Cortex of kidney (tissue), 1 donor: Measurements from ENCODE around the gene BCL3.
"Not testable (repeated sequence)": the region's sequence is repeated elsewhere in the genome, so short reads cannot be mapped to it uniquely, and the experiment has no call there.

Experiments used
- DNase-seq: peaks from one replicate; lab custom pipeline; 2025; lab: John Stamatoyannopoulos, UW

Gene BCL3

DNA sequence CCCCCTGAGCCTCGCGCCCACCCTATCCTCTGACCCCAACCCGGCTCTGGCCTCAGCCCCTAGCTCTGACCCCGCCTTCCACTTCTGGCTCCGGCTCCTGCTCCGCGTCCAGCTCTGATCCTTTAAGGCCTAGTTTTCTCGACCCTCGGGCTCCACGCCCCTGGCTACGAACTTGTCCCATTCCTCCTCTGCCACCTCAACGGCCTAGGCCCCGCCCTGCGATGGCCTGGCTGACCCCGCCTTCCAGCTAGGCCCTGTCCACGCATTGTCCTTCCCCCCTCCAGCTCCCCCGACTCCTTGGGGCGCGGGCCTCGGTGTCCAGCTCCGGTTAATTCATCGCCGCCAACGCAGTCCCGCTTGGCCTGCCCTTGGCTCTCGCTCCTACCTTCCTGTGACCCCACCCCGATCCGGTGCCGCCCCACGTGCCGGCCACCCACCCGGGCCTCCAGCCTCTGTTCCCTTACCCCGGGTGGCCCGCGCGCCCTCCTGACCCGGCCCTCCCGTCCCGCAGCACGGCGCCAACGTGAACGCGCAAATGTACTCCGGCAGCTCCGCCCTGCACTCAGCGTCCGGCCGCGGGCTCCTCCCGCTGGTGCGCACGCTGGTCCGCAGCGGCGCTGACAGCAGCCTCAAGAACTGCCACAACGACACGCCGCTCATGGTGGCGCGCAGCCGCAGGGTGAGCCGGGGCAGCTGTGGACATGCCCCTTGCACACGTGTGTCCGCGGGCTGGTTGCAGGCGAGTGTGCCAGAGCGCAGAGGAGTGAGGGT is 9.4 kb downstream of the BCL3 start:
- DNase-seq: no peak

DNA sequence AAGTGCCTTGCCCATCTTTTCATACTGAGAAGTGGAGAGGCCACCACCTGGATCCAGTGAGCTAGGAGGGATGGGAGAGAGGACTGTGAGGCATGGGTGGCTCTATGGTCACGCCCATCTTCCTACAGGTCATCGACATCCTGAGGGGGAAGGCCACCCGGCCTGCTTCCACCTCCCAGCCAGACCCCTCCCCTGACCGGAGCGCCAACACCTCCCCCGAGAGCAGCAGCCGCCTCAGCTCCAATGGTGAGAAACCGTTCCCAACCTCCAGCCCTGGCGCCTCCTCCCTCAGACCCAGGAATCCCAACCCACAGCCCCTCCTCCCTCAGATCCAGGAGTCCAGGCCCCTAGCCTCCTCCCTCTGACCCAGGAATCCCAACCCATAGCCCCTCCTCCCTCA is 10.1 kb downstream of the BCL3 start:
- DNase-seq: no peak

DNA sequence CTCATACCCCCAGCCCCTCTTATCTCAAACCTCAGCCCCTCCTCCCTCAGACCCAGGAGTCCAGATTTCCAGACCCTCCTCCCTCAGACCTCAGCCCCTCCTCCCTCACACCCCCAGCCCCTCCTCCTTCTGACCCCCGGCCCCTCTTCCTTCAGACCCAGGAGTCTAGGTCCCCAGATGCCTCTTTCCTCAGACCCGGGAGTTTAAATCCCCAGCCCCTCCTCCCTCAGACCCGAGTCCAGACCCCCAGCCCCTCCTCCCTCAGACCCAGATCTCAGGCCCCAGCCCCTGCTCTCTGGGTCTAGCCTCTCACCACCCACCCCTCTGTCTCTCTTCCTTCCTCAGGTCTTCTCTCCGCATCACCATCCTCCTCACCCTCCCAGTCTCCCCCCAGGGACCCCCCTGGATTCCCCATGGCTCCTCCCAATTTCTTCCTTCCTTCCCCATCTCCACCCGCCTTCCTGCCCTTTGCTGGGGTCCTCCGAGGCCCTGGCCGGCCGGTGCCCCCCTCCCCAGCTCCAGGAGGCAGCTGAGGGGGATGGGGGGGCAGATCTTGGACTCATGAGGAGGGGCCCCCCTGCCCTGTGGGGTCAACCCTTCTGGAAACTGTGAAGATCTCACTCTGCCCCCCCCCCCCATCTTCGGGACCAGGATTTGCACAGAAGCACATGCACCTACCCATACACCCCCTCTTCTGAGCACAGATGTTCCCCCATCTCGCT is 10.7 kb downstream of the BCL3 start:
- DNase-seq: no peak

DNA sequence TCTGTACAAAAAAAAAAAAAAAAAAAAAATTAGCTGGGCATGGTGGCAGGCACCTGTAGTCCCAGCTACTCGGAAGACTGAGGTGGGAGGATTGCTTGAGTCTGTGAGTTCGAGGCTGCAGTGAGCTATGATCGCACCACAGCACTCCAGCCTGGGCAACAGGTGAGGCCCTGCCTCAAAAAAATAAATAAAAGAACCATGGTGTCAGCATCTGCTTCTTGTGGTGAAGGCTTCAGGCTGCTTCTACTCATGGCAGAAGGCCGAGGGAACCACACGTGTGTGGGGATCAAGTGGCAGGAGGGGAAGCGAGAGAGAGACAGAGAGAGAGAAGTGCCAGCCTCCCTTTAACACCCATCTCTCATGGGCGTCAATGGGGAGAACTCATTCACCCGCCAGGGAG is 13.5 kb downstream of the BCL3 start:
- DNase-seq: no peak

DNA sequence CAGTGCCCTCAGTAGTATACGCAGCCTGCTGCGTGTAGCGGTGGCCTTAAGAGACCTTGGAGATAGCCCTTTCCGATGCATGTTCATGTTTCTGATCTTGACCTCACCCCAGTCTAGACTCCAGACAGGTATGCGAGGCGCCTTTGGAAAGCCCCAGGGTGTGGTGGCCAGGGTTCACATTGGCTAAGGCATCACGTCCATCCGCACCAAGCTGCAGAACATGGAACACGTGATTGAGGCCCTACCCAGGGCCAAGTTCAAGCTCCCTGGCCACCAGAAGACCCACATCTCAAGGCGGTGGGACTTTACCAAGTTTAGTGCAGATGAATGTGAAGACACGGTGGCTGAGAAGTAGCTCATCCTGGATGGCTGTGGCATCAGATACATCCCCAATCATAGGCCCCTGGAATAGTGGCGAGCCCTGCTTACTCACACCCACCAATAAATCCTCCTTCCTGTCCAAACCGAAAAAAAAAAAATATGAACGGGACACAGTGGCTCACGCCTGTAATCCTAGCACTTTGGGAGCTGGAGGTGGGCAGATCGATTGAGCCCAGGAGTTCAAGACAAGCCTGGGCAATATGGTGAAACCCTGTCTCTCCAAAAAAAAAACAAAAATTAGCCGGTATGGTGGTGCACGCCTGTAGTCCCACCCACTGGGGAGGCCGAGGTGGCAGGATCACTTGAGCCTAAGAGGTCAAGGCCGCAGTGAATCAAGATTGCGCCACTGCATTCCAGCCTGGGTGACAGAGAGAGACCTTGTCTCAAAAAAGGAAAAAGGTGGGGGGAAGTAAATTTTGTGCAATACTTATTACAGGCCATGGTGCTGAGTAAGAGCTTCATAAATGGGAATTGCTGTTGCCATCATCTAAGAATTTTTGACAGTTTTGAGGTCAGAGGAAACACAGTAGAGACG is 16.8 kb downstream of the BCL3 start:
- no peak for DNase-seq

DNA sequence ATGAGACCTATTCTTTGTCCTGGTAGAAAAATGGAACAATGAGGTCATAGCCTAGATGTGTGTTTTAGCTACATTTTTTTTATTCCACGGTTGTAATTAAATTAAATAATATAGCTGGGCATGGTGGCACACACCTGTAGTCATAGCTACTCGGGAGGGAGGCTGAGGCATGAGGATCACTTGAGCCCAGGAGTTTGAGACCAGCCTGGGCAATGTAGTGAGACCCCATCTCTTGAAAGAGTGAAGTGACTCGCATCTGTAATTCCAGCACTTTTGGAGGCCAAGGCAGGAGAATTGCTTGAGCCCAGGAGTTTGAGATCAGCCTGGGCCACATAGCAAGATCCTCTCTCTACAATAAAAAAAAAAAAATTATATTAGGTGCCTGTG is 17.4 kb downstream of the BCL3 start:
- no peak for DNase-seq

DNA sequence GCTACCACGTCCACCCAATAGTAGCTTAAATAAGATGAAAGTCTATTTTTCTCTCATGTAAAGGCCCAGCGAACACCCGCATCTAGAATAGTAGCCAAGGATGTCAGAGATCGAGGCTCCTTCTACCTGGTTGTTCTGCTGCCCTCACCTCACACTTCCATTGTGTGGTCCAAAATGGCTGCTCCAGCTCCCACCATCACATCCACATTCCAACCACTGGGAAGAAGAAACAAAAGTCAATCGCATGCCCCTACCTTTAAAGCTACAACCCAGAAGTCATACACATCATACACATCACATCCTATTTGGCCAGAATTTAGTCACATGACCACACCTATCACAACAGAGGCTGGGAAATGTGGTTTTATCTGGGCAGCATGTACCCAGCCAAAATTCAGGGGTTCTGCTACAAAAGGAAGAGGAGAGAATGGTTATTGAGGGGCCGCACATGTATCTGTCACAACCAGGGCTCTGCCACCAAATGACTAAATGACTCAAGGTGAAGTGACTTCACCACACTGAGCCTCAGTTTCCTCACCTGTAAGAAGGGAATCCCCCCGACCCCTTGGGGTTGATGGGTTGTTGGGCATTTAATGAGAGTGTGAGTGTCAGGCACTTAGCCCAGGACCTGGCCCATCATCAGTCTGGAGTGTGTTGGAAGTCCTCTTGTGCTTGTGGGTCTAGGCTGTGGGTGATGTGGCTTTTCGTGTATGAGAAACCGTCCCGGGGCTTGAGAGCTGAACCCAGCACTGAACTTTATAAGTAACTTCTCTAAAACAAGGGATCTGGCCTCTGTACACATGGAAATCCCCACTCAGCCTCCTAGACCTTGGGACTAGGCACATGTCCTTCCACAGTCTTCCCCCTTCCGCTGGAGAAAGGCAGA is 19.0 kb downstream of the BCL3 start:
- DNase-seq: no peak

DNA sequence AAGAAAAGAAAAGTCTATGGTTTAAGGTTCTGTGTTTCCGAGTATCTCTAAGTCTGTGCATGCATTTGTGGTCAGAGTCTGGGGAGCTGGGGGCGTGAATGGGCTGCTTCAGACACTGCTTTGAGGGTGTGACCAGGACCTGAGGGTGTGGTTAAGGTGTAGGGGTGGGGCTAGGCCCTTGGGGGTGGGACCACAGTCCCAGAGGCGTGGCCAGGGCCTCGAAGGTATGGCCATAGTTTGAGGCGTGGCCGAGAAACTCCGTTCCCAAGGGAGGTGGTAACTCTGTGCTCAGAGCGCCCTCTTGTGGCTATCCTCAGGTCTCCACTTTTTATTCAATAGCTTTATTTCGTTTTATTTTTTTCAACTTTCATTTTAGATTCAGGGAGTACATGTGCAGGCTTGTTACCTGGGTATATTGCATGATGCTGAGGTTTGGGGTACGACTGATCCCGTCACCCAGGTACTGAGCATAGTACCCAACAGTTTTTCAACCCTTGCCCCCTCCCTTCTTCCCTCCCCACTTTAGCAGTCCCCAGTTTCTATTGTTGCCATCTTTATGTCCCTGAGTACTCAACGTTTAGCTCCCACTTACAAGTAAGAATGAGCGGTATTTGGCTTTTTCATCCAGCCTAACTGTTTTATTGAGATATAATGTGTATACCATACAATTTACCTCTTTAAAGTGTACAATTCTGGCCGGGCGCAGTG is 22.2 kb downstream of the BCL3 start:
- no peak for DNase-seq

DNA sequence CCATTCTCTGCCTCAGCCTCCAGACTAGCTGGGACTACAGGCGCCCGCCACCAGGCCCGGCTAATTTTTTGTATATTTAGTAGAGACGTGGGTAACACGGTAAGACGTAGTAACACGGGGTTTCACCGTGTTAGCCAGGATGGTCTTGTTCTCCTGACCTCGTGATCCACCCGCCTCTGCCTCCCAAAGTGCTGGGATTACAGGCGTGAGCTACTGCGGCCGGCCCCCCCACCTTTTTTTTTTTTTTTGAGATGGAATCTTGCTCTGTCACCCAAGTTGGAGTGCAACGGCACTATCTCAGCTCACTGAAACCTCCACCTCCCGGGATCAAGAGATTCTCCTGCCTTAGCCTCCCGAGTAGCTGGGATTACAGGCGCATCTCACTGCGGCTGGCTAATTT is 23.6 kb downstream of the BCL3 start:
- not testable (repeated sequence) for DNase-seq

DNA sequence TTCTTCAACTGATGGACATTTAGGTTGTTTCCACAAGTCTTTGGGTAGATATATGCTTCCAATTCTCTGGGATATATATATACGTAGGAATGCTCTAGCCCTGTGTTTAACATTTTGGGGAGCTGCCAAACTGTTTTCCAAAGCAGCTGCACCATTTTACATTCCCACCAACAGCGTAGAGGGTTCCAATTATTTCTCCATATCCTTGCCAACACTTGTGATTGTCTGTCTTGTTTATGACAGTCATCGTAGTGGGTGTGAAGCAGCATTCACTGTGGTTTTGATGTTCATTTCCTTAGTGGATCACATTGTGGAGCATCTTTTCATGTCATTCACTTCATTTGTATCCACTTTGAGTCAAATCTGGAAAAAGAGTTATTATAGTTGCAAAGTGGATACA is 24.5 kb downstream of the BCL3 start:
- no peak for DNase-seq

DNA sequence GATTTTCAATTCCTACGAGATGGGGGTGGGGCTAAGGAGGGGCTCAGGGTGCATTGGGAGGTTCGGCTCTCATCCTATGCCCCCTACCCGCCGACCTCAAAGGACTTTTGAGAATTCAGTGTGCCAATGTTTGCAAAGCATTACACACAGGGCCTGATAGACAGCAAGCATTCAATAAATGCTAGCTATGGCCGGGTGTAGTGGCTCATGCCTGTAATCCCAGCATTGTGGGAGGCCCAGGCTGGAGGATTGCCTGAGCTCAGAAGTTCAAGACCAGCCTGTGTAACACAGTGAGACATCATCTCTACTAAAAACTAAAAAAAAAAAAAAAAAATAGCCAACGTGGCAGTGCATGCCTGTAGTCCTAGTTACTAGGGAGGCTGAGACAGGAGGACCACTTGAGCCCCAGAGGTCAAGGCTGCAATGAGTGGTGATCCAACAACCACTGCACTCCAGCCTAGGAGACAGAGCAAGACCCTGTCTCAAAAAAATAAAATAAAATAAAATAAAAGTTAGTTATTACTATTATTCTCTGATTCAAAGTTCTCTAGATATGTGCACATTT is 27.2 kb downstream of the BCL3 start:
- no peak for DNase-seq

DNA sequence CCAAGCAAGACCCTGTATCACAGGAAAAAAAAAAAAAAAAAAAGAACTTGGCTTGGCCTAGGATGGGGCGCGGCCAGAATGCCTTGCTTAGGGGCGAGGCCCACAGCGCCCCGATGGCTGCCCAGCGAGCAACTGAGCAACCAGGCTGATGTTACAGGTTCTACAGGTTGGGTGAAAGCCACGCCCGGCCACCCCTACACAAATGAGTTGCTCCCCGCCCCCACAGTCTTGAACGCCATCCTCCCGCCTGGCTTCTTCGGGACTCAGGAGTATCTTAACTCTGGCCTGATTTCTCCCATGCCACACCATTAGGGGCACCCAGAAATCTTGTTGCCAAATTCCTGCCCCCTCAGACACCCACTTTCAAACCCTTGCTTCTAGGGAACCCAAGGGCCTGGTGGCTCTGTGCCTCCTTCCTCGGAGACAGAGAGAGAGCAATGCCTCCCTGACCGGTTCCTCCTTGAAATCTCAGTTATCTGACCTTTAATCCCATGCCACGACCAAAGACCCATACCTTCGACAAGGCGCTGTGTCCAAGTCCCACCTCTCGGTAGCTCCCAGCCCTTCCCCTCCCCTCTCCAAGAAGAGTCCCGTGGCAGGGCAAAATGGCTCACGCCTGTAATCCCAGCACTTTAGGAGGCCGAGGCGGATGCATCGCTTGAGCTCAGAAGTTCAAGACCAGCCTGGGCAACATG is 28.0 kb downstream of the BCL3 start:
- DNase-seq: no peak

DNA sequence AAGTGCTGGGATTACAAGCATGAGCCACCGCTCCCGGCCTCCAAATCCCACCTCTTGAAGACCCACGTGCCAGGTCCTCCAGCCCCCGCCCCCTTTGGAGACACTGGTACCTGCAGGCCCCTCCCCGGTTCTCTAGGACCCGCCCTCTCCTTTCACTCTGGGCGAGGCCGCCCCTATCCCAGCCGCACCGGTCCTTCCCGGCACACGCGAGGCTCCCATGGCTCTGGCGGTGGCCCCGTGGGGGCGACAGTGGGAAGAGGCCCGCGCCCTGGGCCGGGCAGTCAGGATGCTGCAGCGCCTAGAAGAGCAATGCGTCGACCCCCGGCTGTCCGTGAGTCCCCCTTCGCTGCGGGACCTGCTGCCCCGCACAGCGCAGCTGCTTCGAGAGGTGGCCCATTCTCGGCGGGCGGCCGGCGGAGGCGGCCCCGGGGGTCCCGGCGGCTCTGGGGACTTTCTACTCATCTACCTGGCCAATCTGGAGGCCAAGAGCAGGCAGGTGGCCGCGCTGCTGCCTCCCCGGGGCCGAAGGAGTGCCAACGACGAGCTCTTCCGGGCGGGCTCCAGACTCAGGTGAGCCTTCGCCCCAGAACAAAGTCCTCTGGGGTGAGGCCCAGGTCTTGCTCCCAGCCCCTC is 29.3 kb downstream of the BCL3 start, which contains the start of gene CBLC:
CBLC (plus strand) TSS at position 176 of the 633 bp plus-strand sequence; CDS start at position 218, 42 bp downstream.
- DNase-seq: no peak

DNA sequence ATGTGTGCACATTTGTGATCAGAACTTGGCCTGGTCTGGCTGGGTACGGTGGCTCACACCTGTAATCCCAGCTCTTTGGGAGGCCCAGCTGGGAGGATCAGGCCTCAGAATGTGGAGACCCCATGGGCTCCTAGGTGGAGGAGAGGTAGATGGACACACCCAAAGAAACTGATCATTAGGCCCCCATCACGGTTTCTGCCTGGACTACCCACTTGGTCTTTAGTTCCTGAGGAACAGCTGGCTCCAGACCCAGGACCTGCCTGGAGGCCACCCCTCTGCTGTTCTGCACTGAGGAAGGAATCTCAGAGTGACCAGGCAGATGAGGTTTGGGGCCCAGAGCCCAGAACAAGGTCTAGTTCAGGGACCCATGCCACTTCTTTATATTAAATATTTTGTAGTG is 30.6 kb downstream of the BCL3 start:
- DNase-seq: no peak

DNA sequence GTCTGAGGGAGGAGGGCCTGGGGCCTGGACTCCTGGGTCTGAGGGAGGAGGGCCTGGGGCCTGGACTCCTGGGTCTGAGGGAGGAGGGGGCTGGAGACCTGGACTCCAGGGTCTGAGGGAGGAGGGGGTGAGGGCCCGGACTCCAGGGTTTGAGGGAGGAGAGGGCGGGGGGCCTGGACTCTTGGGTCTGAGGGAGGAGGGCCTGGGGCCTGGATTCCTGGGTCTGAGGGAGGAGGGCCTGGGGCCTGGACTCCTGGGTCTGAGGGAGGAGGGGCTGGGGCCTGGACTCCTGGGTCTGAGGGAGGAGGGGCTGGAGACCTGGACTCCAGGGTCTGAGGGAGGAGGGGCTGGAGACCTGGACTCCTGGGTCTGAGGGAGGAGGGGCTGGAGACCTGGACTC is 33.2 kb downstream of the BCL3 start:
- DNase-seq: not testable (repeated sequence)

DNA sequence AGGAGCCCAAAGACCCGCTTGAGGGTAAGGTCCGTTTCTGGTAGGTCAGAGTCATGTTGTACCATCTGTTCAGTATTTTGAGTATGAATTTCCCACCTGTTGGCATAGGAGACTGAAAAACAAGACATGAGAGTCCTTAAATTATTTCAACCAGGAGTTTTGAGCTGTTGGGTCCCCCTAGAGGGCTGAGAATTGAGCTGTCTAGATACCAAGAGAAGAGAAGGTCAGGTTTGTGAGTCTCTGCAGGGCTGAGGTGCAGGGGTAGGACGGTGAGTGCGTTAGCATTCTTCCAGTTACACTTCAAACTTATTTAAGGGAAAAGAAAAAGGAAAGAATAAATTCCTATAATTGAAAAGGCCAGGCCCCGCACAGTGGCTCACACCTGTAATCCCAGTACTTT is 34.2 kb downstream of the BCL3 start:
- no peak for DNase-seq

DNA sequence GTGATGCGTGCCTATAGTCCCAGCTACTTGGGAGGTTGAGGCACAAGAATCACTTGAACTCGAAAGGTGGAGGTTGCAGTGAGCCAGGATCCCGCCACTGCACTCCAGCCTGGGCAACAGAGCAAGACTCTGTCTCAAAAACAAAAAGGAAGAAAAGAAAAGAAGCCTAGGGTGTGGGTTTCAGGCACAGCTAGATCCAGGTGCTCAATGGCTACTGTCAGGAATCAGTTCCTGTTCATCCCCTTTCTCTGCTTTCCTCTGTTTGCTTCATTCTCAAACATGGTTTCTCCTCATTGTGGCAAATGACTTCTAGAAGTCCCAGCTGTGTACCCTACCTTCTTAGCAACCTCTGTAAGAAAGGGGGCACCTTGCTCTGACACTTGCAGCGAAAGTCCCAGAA is 35.0 kb downstream of the BCL3 start:
- DNase-seq: no peak

DNA sequence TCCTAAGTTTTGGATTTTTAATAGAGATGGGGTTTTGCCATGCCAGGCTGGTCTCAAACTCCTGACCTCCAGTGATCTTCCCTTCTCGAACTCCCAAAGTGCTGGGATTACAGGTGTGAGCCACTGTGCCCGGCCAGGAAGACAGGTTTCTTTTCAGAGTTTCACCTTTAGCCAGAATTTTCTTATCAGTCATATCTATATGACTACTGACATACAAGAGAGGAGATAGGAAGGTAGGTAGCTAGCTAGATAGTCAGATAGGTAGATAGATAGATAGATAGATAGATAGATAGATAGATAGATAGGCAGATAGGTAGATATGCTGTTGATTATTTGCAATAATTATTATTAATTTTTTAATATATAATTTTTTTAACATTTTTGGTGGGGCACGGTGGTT is 36.8 kb downstream of the BCL3 start:
- DNase-seq: no peak

DNA sequence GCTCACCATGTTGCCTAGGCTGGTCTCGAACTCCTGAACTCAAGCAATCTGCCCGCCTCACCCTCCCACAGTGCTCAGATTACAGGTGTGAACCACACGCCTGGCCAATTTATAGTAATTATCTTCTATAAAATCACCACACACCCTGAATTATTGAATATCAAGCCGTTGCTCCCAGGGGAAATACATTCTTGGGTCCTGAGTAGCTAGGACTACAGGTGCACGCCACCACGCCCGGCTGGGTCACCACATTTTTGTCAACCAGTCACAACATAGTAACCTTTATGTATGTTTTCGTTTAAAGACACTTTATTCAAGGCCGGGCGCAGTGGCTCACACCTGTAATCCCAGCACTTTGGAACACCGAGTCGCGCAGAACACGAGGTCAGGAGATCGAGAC is 37.5 kb downstream of the BCL3 start:
- DNase-seq: no peak
